H9 (cell line): ENCODE measurements around the gene ZDHHC13. TPM values are rescaled to one million over a fixed set of nuclear protein-coding genes. Genes with fewer than 3 reads are reported as not detected.

Experiments
- DNase-seq: peaks from one replicate; pipeline ENCODE4 v3.0.0-alpha.2; 2017
- H2AFZ ChIP-seq: one replicate; pipeline ENCODE4 v1.6.1; 2013; ENCODE audit warnings: mild to moderate bottlenecking, low read length, control low read depth, moderate library complexity
- H2AK5ac ChIP-seq: 2 replicates; pipeline ENCODE4 v1.6.1; 2013; ENCODE audit warnings: low read length, control low read depth, mixed read lengths; ENCODE audit not compliant: insufficient read length
- H2BK120ac ChIP-seq: one replicate; pipeline ENCODE4 v1.6.1; 2013; ENCODE audit warnings: low read depth, mild to moderate bottlenecking, low read length, control low read depth, inconsistent platforms; ENCODE audit not compliant: poor library complexity, severe bottlenecking
- H2BK12ac ChIP-seq: 2 replicates; pipeline ENCODE4 v1.6.1; 2013; ENCODE audit warnings: low read length, control low read depth, mixed read lengths, low read depth; ENCODE audit not compliant: insufficient read length
- H2BK15ac ChIP-seq: 2 replicates; pipeline ENCODE4 v1.6.1; 2013; ENCODE audit warnings: low read depth, low read length, control low read depth
- H2BK20ac ChIP-seq: one replicate; pipeline ENCODE4 v1.6.1; 2013; ENCODE audit warnings: low read depth, mild to moderate bottlenecking, low read length, control low read depth, inconsistent platforms; ENCODE audit not compliant: poor library complexity, severe bottlenecking
- H2BK5ac ChIP-seq: 2 replicates; pipeline ENCODE4 v1.6.1; 2013; ENCODE audit warnings: low read length, control low read depth, mixed read lengths; ENCODE audit not compliant: insufficient read length
- H3K14ac ChIP-seq: 2 replicates; pipeline ENCODE4 v1.6.1; 2013; ENCODE audit warnings: low read length, control low read depth; ENCODE audit not compliant: insufficient read depth
- H3K18ac ChIP-seq: 2 replicates; pipeline ENCODE4 v1.6.1; 2013; ENCODE audit warnings: low read depth, mild to moderate bottlenecking, mixed read lengths, low read length, control low read depth; ENCODE audit not compliant: insufficient read length
- H3K23ac ChIP-seq: 2 replicates; pipeline ENCODE4 v1.6.1; 2013; ENCODE audit warnings: low read length, control low read depth, mixed read lengths, low read depth; ENCODE audit not compliant: insufficient read length
- H3K23me2 ChIP-seq: 2 replicates; pipeline ENCODE4 v1.6.1; 2013; ENCODE audit warnings: low read depth, mild to moderate bottlenecking, mixed read lengths, low read length, control low read depth; ENCODE audit not compliant: insufficient read length, poor library complexity, severe bottlenecking
- H3K27ac ChIP-seq: 2 replicates; pipeline ENCODE4 v1.5.1; 2013; ENCODE audit warnings: low read length, control low read depth, mixed read lengths, low read depth; ENCODE audit not compliant: insufficient read length
- H3K27me3 ChIP-seq: 2 replicates; pipeline ENCODE4 v1.6.1; 2013; ENCODE audit warnings: low read length, control low read depth, inconsistent platforms; ENCODE audit not compliant: insufficient read depth
- H3K4ac ChIP-seq: 2 replicates; pipeline ENCODE4 v1.6.1; 2013; ENCODE audit warnings: low read depth, mild to moderate bottlenecking, control low read depth, inconsistent platforms, low read length, moderate library complexity
- H3K4me1 ChIP-seq: 2 replicates; pipeline ENCODE4 v1.6.1; 2013; ENCODE audit warnings: low read length, control low read depth, inconsistent platforms; ENCODE audit not compliant: insufficient read depth
- H3K4me2 ChIP-seq: 2 replicates; pipeline ENCODE4 v1.6.1; 2013; ENCODE audit warnings: low read length, control low read depth, mixed read lengths; ENCODE audit not compliant: insufficient read length, insufficient read depth
- H3K56ac ChIP-seq: 2 replicates; pipeline ENCODE4 v1.6.1; 2013; ENCODE audit warnings: low read depth, mild to moderate bottlenecking, mixed read lengths, low read length, control low read depth; ENCODE audit not compliant: insufficient read length
- H3K79me1 ChIP-seq: 2 replicates; pipeline ENCODE4 v1.6.1; 2013; ENCODE audit warnings: low read depth, mild to moderate bottlenecking, moderate library complexity, low read length, control low read depth, inconsistent platforms; ENCODE audit not compliant: insufficient read depth, poor library complexity, severe bottlenecking
- H3K79me2 ChIP-seq: 2 replicates; pipeline ENCODE4 v1.6.1; 2013; ENCODE audit warnings: low read length, control low read depth, inconsistent platforms; ENCODE audit not compliant: insufficient read depth
- H3K9ac ChIP-seq: 2 replicates; pipeline ENCODE4 v1.6.1; 2013; ENCODE audit warnings: low read length, control low read depth, mixed read lengths; ENCODE audit not compliant: insufficient read length; ENCODE audit errors: extremely low read depth
- H3K9me3 ChIP-seq: one replicate; pipeline ENCODE4 v1.6.1; 2013; ENCODE audit warnings: low read depth, low read length, inconsistent platforms; ENCODE audit not compliant: control insufficient read depth
- H3T11ph ChIP-seq: one replicate; pipeline ENCODE4 v1.6.1; 2013; ENCODE audit warnings: mild to moderate bottlenecking, low read length, control low read depth, inconsistent platforms
- H4K20me1 ChIP-seq: one replicate; pipeline ENCODE4 v1.6.1; 2013; ENCODE audit not compliant: control insufficient read depth, insufficient read length, insufficient read depth
- H4K5ac ChIP-seq: 2 replicates; pipeline ENCODE4 v1.6.1; 2013; ENCODE audit warnings: low read depth, mild to moderate bottlenecking, mixed read lengths, low read length, control low read depth; ENCODE audit not compliant: insufficient read length
- H4K8ac ChIP-seq: replicated peaks from 2 replicates; pipeline ENCODE4 v1.6.1; 2013; ENCODE audit warnings: low read length, control low read depth, mixed read lengths, low read depth; ENCODE audit not compliant: insufficient read length
- H4K91ac ChIP-seq: 2 replicates; pipeline ENCODE4 v1.6.1; 2013; ENCODE audit warnings: low read depth, mild to moderate bottlenecking, moderate library complexity, mixed read lengths, low read length, control low read depth; ENCODE audit not compliant: insufficient read length
- H3K27ac Mint-ChIP-seq, 3 experiments: 2 replicates in 2 of 3; 3 replicates in 1 of 3; pipeline ENCODE4 v1.8.0; 2020 to 2021; ENCODE audit warnings: mixed read lengths in 3 of 3, mild to moderate bottlenecking in 1 of 3, moderate library complexity in 1 of 3
- H3K27me3 Mint-ChIP-seq: 2 replicates; pipeline ENCODE4 v1.8.0; 2021; ENCODE audit warnings: low read depth, mild to moderate bottlenecking, moderate library complexity, mixed read lengths
- H3K36me3 Mint-ChIP-seq, 3 experiments: 2 replicates in 2 of 3; 3 replicates in 1 of 3; pipeline ENCODE4 v1.8.0; 2020 to 2021; ENCODE audit warnings: low read depth in 3 of 3, mixed read lengths in 3 of 3; ENCODE audit not compliant: insufficient read depth in 1 of 3
- H3K4me1 Mint-ChIP-seq, 2 experiments: 2 replicates each; pipeline ENCODE4 v1.8.0; 2020; ENCODE audit warnings: mixed read lengths in 2 of 2
- H3K4me3 Mint-ChIP-seq, 2 experiments: 2 replicates in 1 of 2; 3 replicates in 1 of 2; pipeline ENCODE4 v1.8.0; 2020 to 2021; ENCODE audit warnings: mild to moderate bottlenecking in 2 of 2, mixed read lengths in 2 of 2, moderate library complexity in 1 of 2
- H3K9me3 Mint-ChIP-seq, 2 experiments: 2 replicates in 1 of 2; 3 replicates in 1 of 2; pipeline ENCODE4 v1.8.0; 2020; ENCODE audit warnings: mild to moderate bottlenecking in 2 of 2, mixed read lengths in 2 of 2, moderate library complexity in 1 of 2
- CTCF ChIP-seq: fragments of 200-600 bp; sonication (generic); conservative IDR thresholded peaks from 3 replicates; pipeline ENCODE4 v1.8.0; 2021; ENCODE audit warnings: antibody characterized with exemption, mild to moderate bottlenecking
- WGBS: extraction: QIAGEN DNeasy Blood & Tissue Kit; methylation state at CpG from one replicate; pipeline ENCODE4 v1.1.7; 2013; ENCODE audit warnings: missing lambda C conversion rate, low lambda C conversion rate, mixed read lengths; ENCODE audit not compliant: insufficient read length; ENCODE audit errors: extremely low coverage; 5-methylcytosine and 5-hydroxymethylcytosine counted together
- total RNA-seq: library from RNA; stranded (reverse); gene quantifications from 2 replicates; pipeline ENCODE4 v1.2.1, GENCODE V29; 2021

Gene ZDHHC13
- total RNA-seq, 1 experiment from 2014 or later, result 20.9 TPM

GRCh38 chr11:19083166-19083565 is 33.8 kb upstream of the ZDHHC13 start:
- Histone ChIP-seq H2BK15ac (no peak overlapping the region), H3K23ac (no peak overlapping the region), H4K5ac (no peak overlapping the region), H3K4ac (no peak overlapping the region), H2BK12ac (no peak overlapping the region), H2BK5ac (no peak overlapping the region), H3K23me2 (no peaks in the 10 kb centered on the region), H3K18ac (no peak overlapping the region), H2AK5ac (no peak overlapping the region), H3K9ac (no peak overlapping the region), H2AFZ (no peak overlapping the region), H3K14ac (no peak overlapping the region), H4K20me1 (no peaks in the 10 kb centered on the region), H3K9me3 (no peaks in the 10 kb centered on the region), H3K27me3 (no peaks in the 10 kb centered on the region), H2BK20ac (no peak overlapping the region), H4K91ac (no peak overlapping the region), H3K4me2 (no peak overlapping the region), H2BK120ac (no peak overlapping the region), H3T11ph (no peak overlapping the region), H3K27ac (no peak overlapping the region), H3K79me1 (no peaks in the 10 kb centered on the region), H3K79me2 (no peaks in the 10 kb centered on the region), H4K8ac (no peak overlapping the region), H3K4me1 (no peaks in the 10 kb centered on the region), H3K56ac (no peak overlapping the region)
- Mint-ChIP-seq H3K36me3 (no peaks in the 10 kb centered on the region), H3K27me3 (peaks cover 11% of the 10 kb centered on the region), H3K4me1 (no peaks in the 10 kb centered on the region), H3K4me3 (no peak overlapping the region), H3K27ac (no peak overlapping the region), H3K9me3 (no peaks in the 10 kb centered on the region)
- no CpG with 5 or more reads among the region's 1 CpG for WGBS
- DNase-seq, result no peak
- no peak for TF ChIP-seq CTCF
